WERI-Rb-1 (cell line): ENCODE data around the gene RGS7BP.
A peak's percentile ranks its signal among the peaks of the same experiment; 100 is the strongest.

Source experiments
- DNase-seq: peaks from one replicate; pipeline ENCODE4 v3.0.0-alpha.2; 2020
- H3K27ac ChIP-seq: fragments of 250-450 bp; sonication (Bioruptor Pico); 2 replicates; pipeline ENCODE4 v1.5.1; 2020; ENCODE audit warnings: mild to moderate bottlenecking, moderate library complexity
- H3K27me3 ChIP-seq: fragments of 250-450 bp; sonication (Bioruptor Pico); 2 replicates; pipeline ENCODE4 v1.5.1; 2021; ENCODE audit warnings: mild to moderate bottlenecking, low read depth, moderate library complexity; ENCODE audit not compliant: insufficient read depth, severe bottlenecking
- H3K36me3 ChIP-seq: fragments of 250-450 bp; sonication (Bioruptor Pico); 2 replicates; pipeline ENCODE4 v1.5.1; 2020; ENCODE audit warnings: mild to moderate bottlenecking, moderate library complexity
- H3K4me3 ChIP-seq: 2 replicates; pipeline ENCODE4 v1.5.1; 2011; ENCODE audit warnings: low read depth, mild to moderate bottlenecking, control low read depth, low read length
- H3K9me3 ChIP-seq: fragments of 250-450 bp; sonication (Bioruptor Pico); 2 replicates; pipeline ENCODE4 v1.5.1; 2021; ENCODE audit warnings: mild to moderate bottlenecking, moderate library complexity; ENCODE audit not compliant: severe bottlenecking
- CTCF ChIP-seq: IDR thresholded peaks from 2 replicates; pipeline ENCODE4 v1.5.1; 2011; ENCODE audit warnings: low read depth, mild to moderate bottlenecking, control low read depth, inconsistent platforms, low read length

Gene RGS7BP

GRCh38 chr5:64505769-64506566 is at the start of gene RGS7BP:
Gene RGS7BP, plus strand, starts transcription at chr5:64506015. Its CDS starts 610 bp downstream, at chr5:64506625.
- peak within 1 kb of the TSS; percentile 73 for H3K4me3 ChIP-seq
- no peaks in the 10 kb centered on the region for H3K36me3 ChIP-seq
- DNase-seq, result peak; percentile 56
- peaks cover 6% of the 10 kb centered on the region for H3K27me3 ChIP-seq
- H3K9me3 ChIP-seq, result no peaks in the 10 kb centered on the region
- 0 out of 2 replicates have a peak, but pooled peaks have one; percentile 7 for TF ChIP-seq CTCF
- H3K27ac ChIP-seq, result peak within 1 kb of the TSS; percentile 12; the same call in 1 of the 2 replicates

GRCh38 chr5:64457846-64458245 is 48.0 kb upstream of the RGS7BP start:
- Histone ChIP-seq H3K4me3 (no peak overlapping the region), H3K9me3 (no peaks in the 10 kb centered on the region), H3K27me3 (no peaks in the 10 kb centered on the region), H3K27ac (no peak overlapping the region), H3K36me3 (no peaks in the 10 kb centered on the region)
- no peak for DNase-seq
- no peak for TF ChIP-seq CTCF

GRCh38 chr5:64458948-64459347 is 46.9 kb upstream of the RGS7BP start:
- H3K27me3 ChIP-seq, result no peaks in the 10 kb centered on the region
- no peak for TF ChIP-seq CTCF
- DNase-seq, result no peak
- H3K36me3 ChIP-seq, result no peaks in the 10 kb centered on the region
- H3K27ac ChIP-seq, result no peak overlapping the region
- H3K9me3 ChIP-seq, result no peaks in the 10 kb centered on the region
- no peak overlapping the region for H3K4me3 ChIP-seq

- DNase-seq, result no peak
- TF ChIP-seq CTCF, result no peak
- no peaks in the 10 kb centered on the region for H3K27me3 ChIP-seq
These were observed 43.4 kb upstream of the RGS7BP start for GRCh38 chr5:64462391-64462790.

GRCh38 chr5:64486163-64486562 is 19.7 kb upstream of the RGS7BP start:
- no peak for TF ChIP-seq CTCF
- no peaks in the 10 kb centered on the region for H3K9me3 ChIP-seq
- no peak for DNase-seq
- no peaks in the 10 kb centered on the region for H3K36me3 ChIP-seq
- H3K4me3 ChIP-seq, result no peak overlapping the region
- no peak overlapping the region for H3K27ac ChIP-seq
- no peaks in the 10 kb centered on the region for H3K27me3 ChIP-seq

More at GRCh38 chr5:64462391-64462790, 43.4 kb upstream of the RGS7BP start:
- no peaks in the 10 kb centered on the region for H3K36me3 ChIP-seq
- no peaks in the 10 kb centered on the region for H3K9me3 ChIP-seq
- no peak overlapping the region for H3K4me3 ChIP-seq
- H3K27ac ChIP-seq, result no peak overlapping the region
